HG03439 (cell line): ENCODE measurements around the gene VWA1.
"Not testable (repeated sequence)": the region's sequence is repeated elsewhere in the genome, so short reads cannot be mapped to it uniquely, and the experiment has no call there.

Experiments
- ATAC-seq: cut with Tn5 transposase; IDR thresholded peaks from one replicate; pipeline ENCODE4 v1.9.1; 2021; ENCODE audit warnings: mild to moderate bottlenecking, moderate library complexity; ENCODE audit not compliant: unreplicated experiment

Gene VWA1

DNA sequence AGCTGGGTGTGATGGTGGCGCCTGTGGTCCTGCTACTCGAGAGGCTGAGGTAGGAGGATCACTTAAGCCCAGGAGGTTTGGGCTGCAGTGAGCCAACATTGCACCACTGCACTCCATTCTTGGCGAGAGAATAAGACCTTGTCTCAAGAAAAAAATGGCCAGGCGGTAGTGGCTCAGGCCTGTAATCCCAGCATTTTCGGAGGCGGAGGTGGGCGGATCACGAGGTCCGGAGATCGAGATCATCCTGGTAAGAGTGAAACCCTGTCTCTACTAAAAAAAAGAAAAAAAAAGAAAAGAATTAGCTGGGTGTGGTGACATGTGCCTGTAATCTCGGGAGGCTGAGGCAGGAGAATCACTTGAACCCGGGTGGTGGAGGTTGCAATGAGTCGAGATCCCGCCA lies 47.4 kb downstream of the VWA1 start:
- no peak for ATAC-seq

DNA sequence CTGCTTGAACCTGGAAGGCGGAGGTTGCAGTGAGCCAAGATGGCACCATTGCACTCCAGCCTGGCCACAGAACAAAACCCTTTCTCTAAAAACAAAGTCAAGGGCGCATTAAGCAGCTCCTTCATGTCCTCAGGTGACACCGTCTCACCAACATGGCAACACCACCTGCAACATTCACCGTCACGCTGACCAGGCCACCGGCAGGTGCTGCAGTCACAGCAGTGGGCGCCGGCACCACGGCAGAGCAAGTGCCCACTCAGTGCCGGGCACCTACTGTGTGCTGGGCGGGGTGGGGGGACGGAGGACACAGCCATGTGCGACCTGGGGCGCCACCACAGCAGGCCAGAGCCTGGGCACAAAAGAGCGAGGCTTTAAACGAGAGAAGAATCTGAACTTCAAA lies 48.2 kb downstream of the VWA1 start:
- ATAC-seq = no peak

DNA sequence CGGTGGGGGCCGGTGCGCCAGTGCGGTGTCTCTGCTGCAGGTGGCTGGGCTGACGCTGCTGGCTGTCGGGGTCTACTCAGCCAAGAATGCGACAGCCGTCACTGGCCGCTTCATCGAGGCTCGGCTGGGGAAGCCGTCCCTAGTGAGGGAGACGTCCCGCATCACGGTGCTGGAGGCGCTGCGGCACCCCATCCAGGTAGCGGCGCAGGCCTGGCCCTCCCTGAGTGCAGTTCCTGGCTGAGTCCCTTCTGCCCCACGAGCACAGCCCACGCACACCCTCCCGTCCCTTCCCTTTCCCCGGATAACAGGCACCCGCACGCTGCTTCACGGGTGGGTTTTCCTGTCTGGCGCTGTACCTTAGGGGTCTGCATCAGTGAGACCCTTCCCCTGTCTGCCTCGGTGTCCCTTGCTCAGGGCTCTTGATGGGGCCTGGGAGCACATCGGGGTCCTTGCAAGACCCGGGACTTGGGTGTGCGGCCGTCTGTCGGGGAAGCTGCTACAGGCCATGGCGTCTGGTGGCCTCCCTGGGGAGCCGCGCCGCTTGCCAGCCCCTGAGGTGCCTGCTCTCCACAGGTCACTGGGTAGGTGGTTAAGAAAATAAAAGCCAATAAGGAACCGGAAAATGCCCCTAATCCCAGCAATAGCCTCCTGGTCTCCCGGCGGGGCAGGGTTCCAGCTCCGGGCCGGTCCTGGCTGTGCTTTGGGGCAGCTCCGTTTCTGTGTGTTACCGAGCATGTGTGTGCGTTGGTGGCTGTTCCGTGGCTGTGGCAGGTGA lies 49.7 kb downstream of the VWA1 start:
- ATAC-seq = not testable (repeated sequence)

DNA sequence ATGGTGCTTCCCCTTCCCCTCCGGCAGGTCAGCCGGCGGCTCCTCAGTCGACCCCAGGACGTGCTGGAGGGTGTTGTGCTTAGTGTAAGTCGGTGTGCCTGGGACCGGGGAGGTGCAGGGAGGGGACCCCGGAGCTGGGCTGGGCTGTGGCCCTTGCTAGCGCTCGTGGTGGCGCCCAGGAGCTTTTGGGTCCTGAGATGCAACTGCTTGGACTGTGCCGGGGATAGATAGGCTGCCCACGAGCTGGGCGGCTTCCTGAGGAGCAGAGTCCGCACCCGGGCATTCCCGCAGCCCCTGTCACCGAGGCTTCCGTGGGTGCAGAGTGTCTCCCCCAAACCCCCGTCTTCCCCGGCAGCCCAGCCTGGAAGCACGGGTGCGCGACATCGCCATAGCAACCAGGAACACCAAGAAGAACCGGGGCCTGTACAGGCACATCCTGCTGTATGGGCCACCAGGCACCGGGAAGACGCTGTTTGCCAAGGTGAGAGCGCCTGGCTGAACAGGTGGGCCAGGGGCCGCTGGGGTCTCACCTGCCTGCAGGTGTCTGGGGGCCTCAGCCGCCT lies 50.3 kb downstream of the VWA1 start:
- not testable (repeated sequence) for ATAC-seq

DNA sequence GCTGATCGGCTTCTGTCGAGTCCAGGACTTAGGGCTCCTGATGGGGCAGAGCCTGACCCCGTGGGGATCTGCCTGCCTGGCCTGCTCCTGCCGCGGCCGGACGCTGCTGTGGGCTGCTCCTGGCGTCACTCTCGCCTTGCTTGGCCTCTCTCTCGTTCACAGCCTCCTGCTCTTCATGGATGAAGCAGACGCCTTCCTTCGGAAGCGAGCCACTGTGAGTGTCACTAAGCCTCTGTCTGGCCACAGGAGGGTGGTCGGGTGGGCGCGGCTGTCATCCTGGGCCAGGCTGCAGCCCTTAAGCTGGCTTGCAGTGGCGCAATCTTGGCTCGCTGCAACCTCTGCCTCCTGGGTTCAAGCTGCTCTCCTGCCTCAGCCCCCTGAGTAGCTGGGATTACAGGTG lies 52.2 kb downstream of the VWA1 start:
- no peak for ATAC-seq

DNA sequence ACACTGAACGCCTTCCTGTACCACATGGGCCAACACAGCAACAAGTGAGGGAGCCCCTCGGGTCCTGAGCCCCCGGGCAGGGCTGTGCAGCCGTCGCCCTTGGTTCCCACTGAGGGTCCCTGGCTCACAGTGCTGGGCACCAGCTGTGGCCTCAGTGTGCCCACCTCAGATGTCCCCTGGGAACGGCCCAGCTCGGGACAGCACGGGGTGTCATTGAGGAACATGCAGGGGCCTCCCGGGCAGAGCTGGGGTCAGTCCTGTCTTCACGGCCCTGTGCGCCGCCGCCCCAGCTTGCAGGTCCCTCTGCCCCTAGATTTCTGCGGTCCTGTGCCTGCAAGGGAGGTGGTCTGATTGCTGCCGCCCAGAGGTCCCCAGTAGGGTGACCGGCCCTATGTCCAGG lies 53.7 kb downstream of the VWA1 start:
- no peak for ATAC-seq

DNA sequence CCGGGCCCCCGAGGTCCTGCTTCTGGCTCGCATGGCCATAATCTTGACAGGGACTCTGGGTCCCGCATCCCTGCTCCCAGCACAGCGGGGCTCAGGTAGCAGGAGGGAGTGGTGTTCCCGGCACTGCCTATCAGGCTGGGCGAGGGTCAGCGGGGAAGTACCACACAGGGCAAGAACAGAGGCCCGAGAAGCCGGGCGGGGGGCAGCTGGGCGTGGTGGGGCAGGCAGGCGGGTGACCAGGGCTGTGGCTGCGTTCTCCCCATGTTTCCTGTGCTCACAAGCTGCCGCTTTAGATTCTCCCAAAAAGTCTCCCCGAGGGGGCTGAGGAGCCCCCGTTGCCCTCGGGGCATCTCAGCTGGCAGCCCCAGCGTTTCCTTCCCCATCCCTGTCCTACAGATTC lies 54.4 kb downstream of the VWA1 start:
- no peak for ATAC-seq

DNA sequence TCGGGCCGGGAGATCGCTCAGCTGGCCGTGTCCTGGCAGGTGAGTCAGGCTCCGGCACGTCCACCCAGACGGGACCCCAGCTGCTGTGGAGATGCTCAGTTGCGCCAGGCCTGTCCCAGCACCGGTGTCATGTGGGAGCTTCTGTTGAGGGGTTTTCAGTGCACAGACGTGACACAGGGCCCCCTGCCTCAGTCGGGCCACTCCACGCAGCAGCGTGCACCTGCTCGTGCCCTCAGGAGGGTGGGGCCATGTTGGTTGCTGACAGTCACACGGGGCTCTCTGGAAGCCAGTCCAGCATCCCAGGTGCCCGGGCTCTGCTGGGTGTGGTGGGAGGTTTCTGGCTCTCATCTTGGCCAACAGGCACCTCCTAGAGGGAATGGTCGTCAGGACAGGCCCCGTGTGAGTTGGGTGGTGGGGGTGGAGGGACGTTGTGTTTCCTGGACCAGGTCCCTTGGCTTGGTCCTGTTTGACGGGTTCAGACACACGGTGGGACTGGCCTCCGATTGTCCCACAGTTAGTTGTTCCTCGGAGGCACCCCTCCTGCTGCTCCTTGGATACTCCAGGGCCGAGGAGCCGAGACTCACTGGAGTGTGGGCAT lies 55.2 kb downstream of the VWA1 start:
- ATAC-seq = no peak

DNA sequence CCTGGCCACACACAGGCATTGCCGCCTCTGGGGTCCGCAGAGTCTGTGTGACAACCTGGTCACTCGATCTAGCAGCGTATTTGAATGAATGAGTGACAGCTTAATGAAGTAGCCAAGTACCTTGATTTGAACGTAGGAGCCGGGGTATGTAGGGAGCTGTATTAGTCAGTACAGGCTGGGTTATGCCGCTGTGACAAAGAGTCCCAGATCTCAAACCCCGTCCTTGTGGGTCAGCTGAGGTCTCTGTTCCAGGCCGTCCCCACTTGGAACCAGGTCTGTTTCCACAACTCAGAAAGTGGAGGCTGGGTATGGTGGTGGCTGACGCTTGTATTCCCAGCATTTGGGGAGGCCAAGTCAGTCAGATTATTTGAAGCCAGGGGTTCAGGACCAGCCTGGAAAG lies 56.1 kb downstream of the VWA1 start:
- no peak for ATAC-seq
